IPS-NIHi7 (cell line): ENCODE measurements around the gene ENTPD6.

Experiments used
- DNase-seq: peaks from one replicate; pipeline ENCODE4 v3.0.0; 2012; ENCODE audit warnings: mixed read lengths; ENCODE audit errors: extremely low spot score

Gene ENTPD6

DNA sequence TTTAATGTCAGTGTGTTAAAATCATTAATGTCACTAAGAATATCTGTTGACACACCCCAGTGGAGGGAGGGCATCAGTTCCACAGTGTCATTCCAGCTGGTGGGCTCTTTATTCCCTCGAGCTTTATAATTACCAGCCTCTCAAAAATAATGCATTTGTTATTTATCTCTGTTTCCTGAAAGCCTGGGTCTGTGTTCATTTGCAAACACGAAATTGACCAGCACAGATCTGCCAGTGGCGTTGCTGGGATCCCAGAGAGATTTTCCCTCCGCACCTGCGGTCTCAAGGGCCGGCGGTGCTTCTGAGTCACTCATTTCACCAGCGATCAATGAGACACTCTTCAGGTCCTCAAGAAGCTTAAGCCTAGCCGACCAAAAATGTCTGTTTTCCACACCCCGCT, 46.7 kb downstream of the ENTPD6 start:
- DNase-seq: no peak

DNA sequence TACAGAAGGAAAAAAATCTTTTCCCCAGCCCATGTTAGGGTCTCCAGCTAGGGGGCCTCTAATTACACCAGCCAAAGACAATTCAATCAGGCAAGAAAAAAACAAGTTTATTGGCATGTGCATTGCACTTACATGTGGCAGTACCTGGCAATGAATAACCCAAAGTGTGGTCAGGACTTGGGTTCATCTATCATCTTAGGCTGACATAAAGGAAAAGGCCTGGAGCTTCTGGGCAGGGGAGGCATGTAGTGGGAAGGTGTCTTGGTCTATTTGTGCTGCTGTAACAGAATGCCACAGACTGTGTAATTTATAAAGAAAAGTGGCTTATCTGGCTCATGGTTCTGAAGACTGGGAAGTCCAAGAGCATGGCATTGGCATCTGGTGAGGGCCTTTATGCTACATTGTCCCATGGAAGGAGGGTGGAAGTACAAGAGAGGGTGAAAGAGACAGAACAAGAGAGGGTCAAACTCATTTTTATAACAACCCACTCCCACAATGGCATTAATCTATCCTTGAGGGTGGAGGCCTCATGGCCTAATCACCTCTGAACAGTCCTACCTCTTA, 48.0 kb downstream of the ENTPD6 start:
- DNase-seq: no peak

DNA sequence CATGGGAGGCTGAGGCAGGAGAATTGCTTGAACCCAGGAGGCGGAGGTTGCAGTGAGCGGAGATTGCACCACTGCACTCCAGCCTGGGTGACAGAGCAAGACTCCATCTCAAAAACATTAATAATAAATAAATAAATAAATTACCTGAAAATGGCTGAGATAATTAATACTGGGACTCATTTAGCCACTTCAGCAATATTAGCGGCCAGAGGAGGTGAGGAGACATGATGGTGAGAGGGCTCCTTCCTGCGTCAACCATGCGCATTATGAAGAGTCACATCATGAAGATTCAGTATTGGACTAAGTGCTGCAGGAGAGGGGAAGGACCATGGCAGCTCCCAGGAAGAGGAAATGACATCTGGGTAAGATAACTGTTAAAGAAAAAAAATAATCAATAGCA, 49.5 kb downstream of the ENTPD6 start:
- no peak for DNase-seq

DNA sequence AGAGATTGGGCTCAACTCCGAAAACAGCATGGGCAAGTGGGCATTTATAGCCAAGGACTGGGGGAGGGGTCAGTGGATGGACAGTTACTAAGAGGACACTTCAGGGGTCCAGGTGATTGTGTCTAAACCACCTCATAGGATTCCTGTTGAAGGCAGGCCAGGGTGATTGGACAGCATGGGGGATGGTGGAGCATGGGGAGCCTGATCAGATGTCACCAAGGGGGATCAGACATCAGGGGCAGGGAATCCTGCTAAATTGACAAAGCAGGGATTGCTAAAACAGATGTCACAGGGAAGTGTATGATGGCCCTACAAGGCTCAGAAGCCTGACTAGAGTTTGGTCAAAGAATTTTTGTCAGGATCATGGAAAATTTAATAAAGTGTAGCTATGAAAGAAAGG, 49.9 kb downstream of the ENTPD6 start:
- no peak for DNase-seq

DNA sequence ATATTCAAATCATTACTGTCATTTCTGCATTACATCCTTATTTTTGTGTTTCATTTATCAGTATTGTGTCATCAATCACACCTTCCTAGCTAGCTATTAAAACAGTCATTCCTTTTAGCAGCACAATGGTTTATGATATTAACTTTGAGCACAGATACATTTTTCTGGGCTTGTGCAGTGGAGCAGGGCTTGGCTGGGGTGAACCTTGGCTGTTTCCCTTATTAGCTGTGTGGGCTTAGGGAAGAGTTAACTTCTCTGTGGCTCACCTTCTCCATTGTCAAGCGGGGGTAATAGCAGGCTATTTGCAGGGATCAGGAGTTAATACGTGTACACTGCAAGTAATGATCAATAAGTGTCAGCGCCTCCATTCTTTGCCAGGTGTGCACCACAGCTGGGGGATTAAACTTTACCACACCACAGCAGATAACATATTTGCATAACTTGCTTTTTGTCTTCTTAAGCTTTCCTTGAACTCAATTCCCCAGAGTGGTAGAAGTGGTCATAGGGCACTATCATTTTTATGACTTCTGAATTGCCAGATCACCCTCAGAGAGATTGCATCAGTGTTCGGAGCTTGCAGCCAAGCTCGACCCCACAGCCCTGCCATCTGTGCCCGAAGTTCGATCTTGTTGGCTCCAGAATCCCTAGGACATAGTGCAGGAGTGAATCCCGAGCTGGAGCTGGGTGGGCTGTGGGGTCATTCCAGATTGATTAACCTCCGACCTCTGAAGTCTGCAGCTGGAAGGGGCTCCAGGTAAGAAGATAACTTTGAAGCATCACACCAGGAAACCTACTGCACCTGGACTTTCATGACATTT, 50.9 kb downstream of the ENTPD6 start:
- no peak for DNase-seq

DNA sequence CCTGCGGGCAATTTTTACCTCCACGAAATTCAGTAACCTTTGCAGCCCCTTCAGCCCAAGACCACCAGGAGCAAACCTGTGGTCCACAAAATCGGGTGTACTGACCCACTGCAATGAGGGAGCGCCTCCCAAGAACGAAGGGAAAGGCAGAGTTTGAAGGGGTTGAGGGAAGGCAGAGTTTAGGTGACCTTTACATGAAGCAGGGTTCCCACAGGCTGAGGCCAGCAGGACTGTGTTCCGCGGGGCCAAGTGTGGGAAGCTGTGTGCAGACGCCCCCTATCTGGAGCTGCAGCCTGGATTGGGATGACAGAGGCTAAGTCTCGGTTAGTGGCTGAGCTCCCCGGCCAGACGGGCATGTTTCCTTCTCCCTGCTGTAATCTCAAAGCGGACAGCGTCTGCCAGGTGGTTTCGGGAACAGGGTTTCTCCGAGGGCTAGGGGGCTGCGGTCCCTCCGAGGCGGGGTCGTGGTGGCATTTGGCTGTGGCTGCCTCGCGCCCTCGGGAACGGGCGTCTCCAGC, 51.5 kb downstream of the ENTPD6 start:
- peak; percentile 74 for DNase-seq

DNA sequence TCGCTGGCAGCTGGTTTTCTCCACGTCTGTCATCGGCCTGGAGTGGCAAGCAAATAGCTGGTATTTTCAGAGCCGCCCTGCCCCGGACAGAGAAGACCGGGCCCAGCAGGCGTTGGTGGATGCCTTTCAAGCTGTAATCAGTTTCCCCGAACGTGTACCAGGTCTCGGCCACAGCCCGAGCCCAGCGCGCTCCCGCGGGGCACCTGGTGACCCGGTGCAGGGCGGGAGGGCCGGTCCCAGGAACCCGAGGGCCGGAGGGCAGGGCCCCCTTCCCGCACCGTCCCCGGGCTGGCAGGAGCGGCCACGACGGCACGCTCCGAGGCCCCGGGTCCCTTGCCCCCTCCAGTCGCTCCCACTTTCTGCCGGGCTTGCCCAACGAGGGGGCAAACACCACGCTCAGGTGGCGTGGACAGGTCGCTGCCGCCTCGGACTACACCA, 52.0 kb downstream of the ENTPD6 start:
- DNase-seq: no peak

DNA sequence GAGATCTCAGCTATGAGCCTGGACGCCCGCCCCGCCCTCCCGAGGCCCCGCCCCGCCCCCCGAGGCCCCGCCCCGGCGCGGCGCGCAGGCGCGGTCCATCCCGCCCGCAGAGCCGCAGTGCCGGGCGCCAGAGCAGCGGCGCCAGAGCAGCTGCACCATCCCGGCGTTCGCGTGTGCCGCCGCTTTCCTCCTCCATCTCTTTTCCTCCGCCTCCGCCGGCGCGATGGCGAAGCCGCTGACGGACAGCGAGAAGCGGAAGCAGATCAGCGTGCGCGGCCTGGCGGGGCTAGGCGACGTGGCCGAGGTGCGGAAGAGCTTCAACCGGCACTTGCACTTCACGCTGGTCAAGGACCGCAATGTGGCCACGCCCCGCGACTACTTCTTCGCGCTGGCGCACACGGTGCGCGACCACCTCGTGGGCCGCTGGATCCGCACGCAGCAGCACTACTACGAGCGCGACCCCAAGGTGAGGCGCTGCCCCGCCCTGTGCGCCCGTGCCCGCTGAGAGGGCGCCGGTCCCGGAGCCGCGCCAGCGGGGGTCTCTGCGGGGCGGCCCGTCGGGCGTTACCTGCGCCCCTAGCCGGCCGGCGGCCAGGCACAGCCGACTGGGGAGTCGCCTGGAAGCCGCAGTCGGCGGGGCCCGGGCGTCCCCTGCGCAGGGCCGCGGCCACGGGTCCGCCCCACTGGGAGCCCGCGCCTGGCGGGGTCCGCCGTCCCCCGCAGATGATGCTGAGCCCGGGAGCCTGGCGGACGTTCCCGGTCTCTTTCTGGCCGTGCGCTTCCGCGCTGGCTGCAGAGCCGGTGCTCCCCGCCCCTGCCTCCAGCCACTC, 52.7 kb downstream of the ENTPD6 start, which contains the start of gene PYGB:
Gene PYGB, plus strand, starts transcription at position 130 of the 830 bp plus-strand sequence. Its CDS starts 94 bp downstream, at position 224.
- peak; percentile 94 for DNase-seq

DNA sequence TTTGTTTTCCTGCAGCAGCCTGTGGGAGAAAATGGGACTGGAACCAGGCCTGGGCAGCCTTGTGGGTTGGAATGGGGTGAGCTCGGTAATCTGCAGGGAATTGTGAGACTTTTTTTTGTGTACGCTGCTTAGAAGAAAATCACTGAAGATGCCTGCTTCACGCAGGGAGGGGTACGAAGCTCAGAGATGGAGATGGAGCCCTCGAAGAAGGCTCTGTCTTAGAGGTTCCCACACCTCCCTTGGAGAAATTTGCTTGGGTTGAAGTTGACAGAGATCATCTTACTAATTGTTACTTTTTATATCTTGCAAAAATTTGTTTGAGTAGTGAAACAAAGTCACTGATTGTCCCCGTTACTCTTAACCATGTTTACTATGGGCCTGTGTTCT, 53.3 kb downstream of the ENTPD6 start:
- no peak for DNase-seq

DNA sequence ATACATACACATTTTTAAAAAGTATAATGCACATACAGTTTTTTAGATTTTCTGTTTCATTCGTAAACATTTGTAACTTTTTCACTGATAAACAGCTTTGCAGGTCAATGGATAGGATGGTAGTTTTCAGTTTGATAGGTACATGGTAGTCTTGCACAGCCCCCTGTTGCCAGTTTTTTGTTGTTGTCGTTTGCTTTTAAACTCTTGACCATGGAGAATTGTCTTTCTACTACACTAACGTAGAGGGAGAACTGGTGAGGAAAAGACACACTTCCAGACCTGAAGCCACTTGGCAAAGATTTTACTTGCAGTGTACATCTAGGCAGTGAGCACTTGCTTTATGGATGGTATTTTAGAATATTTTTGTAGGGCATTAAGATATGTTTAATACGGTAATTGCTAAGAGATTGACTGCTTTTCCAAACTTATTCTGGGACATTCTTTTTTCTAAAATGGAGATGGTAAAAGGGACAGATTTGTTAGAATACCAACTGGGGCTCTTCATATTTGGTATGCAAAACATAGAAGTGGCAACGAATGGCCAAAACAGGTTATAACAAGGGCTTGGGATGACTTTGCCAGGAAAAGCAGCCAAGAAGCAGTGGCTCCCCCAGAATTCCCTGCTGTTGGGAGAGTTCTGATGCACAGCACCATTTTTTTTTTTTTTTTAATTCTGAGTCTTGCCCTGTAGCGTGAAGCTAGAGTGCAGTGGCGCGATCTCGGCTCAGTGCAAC, 53.9 kb downstream of the ENTPD6 start:
- no peak for DNase-seq

DNA sequence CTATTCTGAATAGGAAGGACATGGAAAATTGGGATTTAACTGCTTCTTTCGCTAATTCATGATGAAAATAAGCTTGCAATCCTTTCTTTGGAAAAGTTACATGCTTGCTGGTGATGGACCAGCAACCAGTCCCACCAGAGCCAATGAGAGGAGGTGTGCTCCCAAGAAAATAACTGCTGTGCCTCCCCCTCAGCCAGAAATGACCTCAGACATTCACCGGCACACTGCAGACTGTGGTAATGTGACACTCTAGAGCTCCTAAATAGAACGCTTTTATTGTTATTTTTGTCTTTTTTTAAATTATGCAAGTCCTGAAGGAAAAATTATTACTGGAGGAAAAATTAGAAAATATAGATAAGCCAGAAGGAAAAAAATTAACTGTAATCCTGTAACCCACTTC, 55.0 kb downstream of the ENTPD6 start:
- no peak for DNase-seq

DNA sequence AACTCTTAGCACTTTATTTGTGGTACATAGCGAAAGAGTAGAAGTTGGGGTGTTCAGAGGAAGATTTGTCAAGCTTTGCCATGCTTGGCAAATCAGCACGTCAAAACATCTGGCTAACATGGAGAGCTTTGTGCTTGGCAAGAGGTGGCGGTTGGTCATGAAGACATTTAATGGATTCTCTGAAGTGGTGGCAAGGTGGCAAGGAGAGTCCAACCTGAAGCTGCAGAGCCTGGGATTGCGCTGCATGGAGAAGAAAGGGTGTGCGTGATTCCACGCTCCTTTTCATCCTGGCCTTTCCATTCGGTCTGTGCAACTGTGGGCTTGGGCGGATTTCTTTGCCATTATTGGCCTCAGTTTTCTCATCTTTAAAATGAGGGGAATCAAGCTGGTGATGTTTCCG, 55.5 kb downstream of the ENTPD6 start:
- DNase-seq: no peak

DNA sequence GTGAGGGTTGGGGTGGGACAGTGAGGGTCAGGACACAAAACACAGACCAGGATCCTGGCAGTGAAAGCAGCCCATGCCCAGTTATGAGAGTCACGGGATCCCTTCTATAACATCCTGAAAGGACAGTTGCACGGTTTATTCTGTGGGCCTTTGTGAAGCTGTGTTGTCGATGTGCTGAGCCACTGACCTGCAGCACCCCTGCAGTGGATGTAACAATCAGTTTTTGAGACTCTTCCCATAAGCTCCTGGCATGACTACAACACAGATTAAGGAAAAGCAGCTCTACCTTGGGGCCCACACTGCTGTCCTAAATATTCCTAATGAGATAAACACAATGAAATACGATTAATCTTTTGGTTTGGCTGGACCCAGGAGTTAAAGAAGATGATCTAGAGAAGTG, 56.0 kb downstream of the ENTPD6 start:
- DNase-seq: no peak

DNA sequence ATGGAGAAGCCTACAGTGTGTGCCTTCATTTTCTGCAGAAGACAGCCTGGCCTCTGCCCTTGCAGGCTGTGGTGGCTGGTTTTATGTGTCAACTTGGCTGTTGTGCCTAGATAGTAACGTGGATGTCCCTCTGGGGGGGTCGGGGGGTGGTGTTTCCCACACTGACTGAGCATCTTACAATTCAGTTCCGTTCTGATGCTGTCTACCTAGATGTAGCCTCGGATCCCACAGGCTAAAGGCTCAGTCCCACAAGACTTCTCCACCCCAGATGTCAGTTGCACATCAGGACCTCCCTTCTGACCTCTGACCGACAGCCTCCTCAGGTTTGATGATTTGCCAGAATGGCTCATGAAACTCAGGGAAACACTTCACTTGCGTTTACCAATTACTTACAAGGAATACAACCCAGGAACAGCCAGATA, 56.7 kb downstream of the ENTPD6 start:
- DNase-seq: no peak

DNA sequence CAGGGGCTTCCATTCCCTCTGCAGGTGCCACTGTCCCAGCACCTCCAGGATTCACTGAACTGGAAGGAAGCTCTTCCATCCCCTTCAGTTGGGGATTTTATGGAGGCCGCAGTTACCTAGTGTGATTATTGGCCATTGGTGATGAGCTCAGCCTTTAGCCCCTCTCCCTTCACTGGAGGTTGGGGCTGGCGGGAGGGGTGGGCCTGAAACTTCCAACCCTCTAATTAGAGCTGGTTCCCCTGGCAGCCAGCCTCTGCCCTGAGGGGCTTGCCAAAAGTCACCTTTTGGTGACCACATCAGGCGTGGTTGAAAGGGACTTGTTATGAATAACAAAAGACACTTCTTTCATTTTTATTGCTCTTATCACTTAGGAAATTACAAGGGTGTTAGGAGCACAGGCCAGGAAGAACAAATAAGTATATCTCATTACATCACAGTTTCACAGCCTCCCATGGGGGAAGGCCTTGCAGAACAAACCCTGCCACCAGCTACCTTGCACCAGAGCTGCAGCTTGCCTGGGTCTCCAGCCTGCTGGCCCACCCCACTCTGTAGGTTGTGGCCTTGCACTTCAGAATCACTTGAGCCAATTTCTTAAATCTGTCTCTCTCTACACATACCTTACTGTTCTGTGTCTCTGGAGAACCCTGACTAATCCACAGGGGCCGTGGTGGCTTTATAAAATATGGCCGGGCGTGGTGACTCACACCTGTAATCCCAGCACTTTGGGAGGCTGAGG, 57.3 kb downstream of the ENTPD6 start:
- DNase-seq: no peak

DNA sequence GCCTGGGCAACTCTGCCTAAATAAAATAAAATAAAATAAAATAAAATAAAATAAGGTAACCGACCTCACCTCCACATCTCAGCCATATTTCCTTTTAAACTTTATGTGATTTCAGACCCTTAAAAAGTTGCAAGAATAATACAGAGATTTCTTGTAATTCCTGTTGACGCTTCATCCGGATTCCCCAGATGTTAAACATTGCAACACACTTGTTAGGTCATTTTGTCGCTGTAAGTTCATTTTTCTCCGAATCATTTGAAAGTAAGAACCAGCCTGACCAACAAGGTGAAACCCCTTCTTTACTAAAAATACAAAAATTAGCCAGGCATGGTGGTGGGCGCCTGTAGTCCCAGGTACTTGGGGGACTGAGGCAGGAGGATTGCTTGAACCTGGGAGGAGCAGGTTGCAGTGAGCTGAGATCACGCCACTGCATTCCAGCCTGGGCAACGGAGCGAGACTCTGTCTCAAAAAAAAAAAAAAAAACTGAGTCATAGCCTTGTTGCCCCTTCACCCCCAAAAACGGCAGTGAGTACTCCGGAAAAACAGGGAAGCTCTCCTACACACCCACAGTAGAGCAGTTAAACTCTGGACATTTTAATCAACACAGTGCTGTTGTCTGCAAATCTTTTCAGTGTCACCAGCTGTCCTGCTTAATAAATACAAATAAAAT, 58.2 kb downstream of the ENTPD6 start:
- DNase-seq: no peak

DNA sequence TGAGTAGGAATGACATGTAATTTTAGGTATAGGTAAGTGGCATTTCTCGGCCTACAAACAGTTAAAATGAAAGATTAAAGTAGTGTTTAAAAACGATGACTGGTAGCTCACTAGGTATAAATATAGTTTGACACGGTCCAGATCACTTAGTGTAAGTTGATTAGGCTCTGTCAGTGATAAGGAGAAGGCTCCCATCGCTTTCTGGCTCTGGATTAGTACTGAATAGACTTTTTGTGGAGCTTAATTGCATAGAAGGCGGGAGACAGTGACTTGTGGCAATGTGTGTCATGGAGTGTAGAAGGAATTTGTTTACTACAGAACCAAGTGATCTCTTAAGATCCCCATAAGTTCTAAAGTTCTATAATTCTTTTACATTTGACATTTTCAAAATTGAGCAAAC, 59.1 kb downstream of the ENTPD6 start:
- DNase-seq: no peak

DNA sequence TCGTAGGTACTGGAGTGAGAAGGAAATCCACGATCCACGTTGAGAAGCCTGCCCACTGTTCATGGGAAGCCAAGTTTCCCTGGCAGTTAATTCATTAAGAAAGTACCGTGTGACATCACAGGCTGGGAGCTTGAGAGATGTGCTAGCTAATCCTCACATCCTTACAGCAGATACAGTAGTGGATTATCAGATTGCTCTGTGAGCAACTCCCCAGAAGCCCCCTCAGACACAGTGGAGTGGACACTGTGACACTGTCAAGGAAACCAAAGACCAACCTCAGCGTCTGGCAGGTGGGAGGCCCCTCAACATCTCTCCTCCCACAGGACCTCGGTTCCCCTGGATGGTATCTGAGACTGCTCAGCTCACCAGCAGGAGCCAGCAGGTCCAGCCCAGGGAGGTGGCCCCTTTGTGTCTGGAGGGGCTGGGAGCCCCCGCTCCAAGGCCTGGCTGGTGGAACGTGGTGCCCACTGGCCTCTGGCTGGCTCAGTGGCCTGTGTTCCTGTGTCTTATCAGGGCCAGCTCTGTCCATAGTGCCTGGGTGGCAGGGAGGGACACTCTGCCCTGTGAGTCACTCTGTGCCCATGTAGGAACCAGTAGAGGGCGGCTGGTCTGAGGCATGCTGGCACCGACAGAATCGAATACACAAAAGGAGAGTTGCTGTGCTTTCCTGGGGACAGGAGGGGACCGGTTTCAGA, 59.6 kb downstream of the ENTPD6 start:
- no peak for DNase-seq

DNA sequence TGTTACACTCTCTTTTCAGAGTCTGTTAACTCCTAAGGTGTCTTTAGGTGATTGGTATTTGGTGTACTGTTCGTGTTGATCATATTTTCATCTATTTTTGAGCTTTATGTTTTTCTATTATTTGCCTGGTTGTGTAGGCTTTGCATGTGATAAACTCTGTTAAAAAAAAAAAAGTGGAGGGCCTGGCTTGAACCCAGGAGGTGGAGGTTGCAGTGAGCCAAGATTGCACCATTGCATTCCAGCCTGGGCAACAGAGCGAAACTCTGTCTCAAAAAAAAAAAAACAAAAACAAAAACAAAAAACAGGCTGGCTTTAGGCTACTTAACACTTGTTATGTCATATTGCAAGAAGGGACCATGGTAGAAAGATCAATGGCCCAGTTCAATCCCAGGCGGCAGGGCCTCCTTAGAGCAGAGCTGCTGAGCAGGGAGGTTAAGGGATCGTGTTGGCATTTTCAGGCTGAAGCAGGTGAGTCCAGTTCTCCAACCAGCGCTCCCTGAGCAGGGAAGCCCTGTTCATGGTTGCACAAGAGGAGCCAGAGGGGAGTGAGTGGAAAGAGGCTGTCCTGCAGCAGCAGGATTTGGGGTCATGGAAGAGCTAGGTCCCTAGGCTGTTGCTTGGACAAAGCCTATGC, 60.8 kb downstream of the ENTPD6 start:
- DNase-seq: no peak
